HL-60 (cell line): ENCODE measurements around the gene PANK4.

ENCODE experiments used
- DNase-seq, 2 experiments: peaks; one replicate each; pipeline ENCODE4 v3.0.0-alpha.2; 2010 to 2020; ENCODE audit warnings: low read depth in 1 of 2, low spot score in 1 of 2
- H3K27ac ChIP-seq: fragments of 250-450 bp; sonication (Bioruptor Pico); replicated peaks from 2 replicates; pipeline ENCODE4 v1.5.1; 2020; ENCODE audit warnings: mild to moderate bottlenecking, moderate library complexity
- H3K27me3 ChIP-seq: fragments of 250-450 bp; sonication (Bioruptor Pico); 2 replicates; pipeline ENCODE4 v1.5.1; 2021; ENCODE audit warnings: mild to moderate bottlenecking, moderate library complexity; ENCODE audit not compliant: insufficient read depth, poor library complexity, severe bottlenecking
- H3K4me3 ChIP-seq: replicated peaks from 2 replicates; pipeline ENCODE4 v1.5.1; 2011; ENCODE audit warnings: mild to moderate bottlenecking, control low read depth, low read length; ENCODE audit not compliant: insufficient read depth
- CTCF ChIP-seq: IDR thresholded peaks from one replicate; pipeline ENCODE4 v1.5.1; 2011; ENCODE audit warnings: low read length, control low read depth, inconsistent platforms; ENCODE audit not compliant: insufficient read depth
- GABPA ChIP-seq: IDR thresholded peaks from 2 replicates; pipeline ENCODE4 v1.6.1; 2012; ENCODE audit warnings: low read depth
- POLR2AphosphoS5 ChIP-seq: IDR thresholded peaks from 2 replicates; pipeline ENCODE4 v1.6.1; 2012; ENCODE audit warnings: low read depth
- REST ChIP-seq: IDR thresholded peaks from 2 replicates; pipeline ENCODE4 v1.6.1; 2012; ENCODE audit warnings: low read depth; ENCODE audit not compliant: insufficient replicate concordance
- SPI1 ChIP-seq: IDR thresholded peaks from 2 replicates; pipeline ENCODE4 v1.6.1; 2012; ENCODE audit warnings: low read depth, mild to moderate bottlenecking, borderline replicate concordance

The PANK4 gene

GRCh38 chr1:2561898-2562895, 35.8 kb upstream of the PANK4 start:
- no peak for DNase-seq
- TF ChIP-seq GABPA, result no peak
- no peak for TF ChIP-seq POLR2AphosphoS5
- no peak for TF ChIP-seq CTCF
- no peak for TF ChIP-seq REST
- no peak for TF ChIP-seq SPI1
- no peaks in the 10 kb centered on the region for H3K27me3 ChIP-seq

GRCh38 chr1:2561446-2561845, 35.0 kb upstream of the PANK4 start:
- Histone ChIP-seq H3K27me3 (no peaks in the 10 kb centered on the region), H3K4me3 (no peak overlapping the region), H3K27ac (no peak overlapping the region)
- TF ChIP-seq REST (no peak), CTCF (no peak), SPI1 (no peak), POLR2AphosphoS5 (no peak), GABPA (no peak)
- DNase-seq, result no peak

More at GRCh38 chr1:2561898-2562895, 35.8 kb upstream of the PANK4 start:
- H3K27ac ChIP-seq, result no peak overlapping the region
- no peak overlapping the region for H3K4me3 ChIP-seq

GRCh38 chr1:2560299-2561073, 34.1 kb upstream of the PANK4 start:
- H3K27me3 ChIP-seq, result no peaks in the 10 kb centered on the region
- no peak for DNase-seq
- no peak overlapping the region for H3K27ac ChIP-seq
- TF ChIP-seq GABPA (no peak), CTCF (no peak), POLR2AphosphoS5 (no peak), REST (no peak), SPI1 (no peak)
- H3K4me3 ChIP-seq, result no peak overlapping the region
